Activated CD8-positive, alpha-beta T cell treated with anti-CD3 and anti-CD28 coated beads for 36 hours (primary cell): ENCODE results near the gene LGSN. TPM values are rescaled to one million over a fixed set of nuclear protein-coding genes. Genes with fewer than 3 reads are reported as not detected.
"Not testable (repeated sequence)": the region's sequence is repeated elsewhere in the genome, so short reads cannot be mapped to it uniquely, and the experiment has no call there.

Experiments
- ATAC-seq: fragments of 200-7000 bp; cut with Tn5 transposase; one replicate; pipeline ENCODE4 v1.10.0; 2021; ENCODE audit warnings: mild to moderate bottlenecking, moderate library complexity
- CTCF ChIA-PET: fragments of 350-600 bp; sonication (Branson Sonifier 250); formaldehyde crosslinking; loops from one replicate; lab custom pipeline; 2021; ENCODE audit warnings: antibody characterized with exemption; lab: Charles Lee
- POLR2A ChIA-PET: fragments of 350-600 bp; sonication (Branson Sonifier 250); formaldehyde crosslinking; loops from one replicate; lab custom pipeline; 2021; ENCODE audit warnings: antibody characterized with exemption; lab: Charles Lee
- DNase-seq: peaks from one replicate; pipeline ENCODE4 v3.0.0-alpha.2; 2020
- H3K27ac Mint-ChIP-seq: one replicate; pipeline ENCODE4 v1.8.0; 2021; ENCODE audit warnings: mild to moderate bottlenecking, mixed read lengths
- H3K27me3 Mint-ChIP-seq: one replicate; pipeline ENCODE4 v1.8.0; 2021; ENCODE audit warnings: mixed read lengths
- H3K36me3 Mint-ChIP-seq: one replicate; pipeline ENCODE4 v1.8.0; 2021; ENCODE audit warnings: low read depth, mixed read lengths
- H3K4me1 Mint-ChIP-seq: one replicate; pipeline ENCODE4 v1.8.0; 2021; ENCODE audit warnings: low read depth, mixed read lengths
- H3K4me3 Mint-ChIP-seq: one replicate; pipeline ENCODE4 v1.8.0; 2021; ENCODE audit warnings: mild to moderate bottlenecking, moderate library complexity, mixed read lengths
- H3K9me3 Mint-ChIP-seq: one replicate; pipeline ENCODE4 v1.8.0; 2021; ENCODE audit warnings: mixed read lengths
- CTCF ChIP-seq: fragments of 200-600 bp; IDR thresholded peaks from one replicate; pipeline ENCODE4 v1.8.0; 2022; ENCODE audit warnings: antibody characterized with exemption, mild to moderate bottlenecking
- intact Hi-C: fragments of 100-400 bp; cut with micrococcal nuclease; formaldehyde crosslinking; loops from one replicate; pipeline ENCODE4 v1.10.0; 2022
- total RNA-seq, 2 experiments: library from RNA; stranded (reverse); gene quantifications; one replicate each; pipeline ENCODE4 v1.2.3, GENCODE V29; 2021

The LGSN gene
- total RNA-seq, 2 experiments from 2014 or later, result not detected

- intact Hi-C loops, result no loop called here
- Mint-ChIP-seq H3K4me3 (no peak overlapping the region), H3K4me1 (no peaks in the 10 kb centered on the region), H3K36me3 (no peaks in the 10 kb centered on the region), H3K9me3 (no peaks in the 10 kb centered on the region), H3K27me3 (no peaks in the 10 kb centered on the region), H3K27ac (no peak overlapping the region)
- no peak for TF ChIP-seq CTCF
- peak; percentile 5 for DNase-seq
- no peak for ATAC-seq
- ChIA-PET POLR2A (no interaction called here), CTCF (no interaction called here)
Observed at GRCh38 chr6:63245909-63246308, 73.9 kb downstream of the LGSN start.

GRCh38 chr6:63245420-63245819, 74.4 kb downstream of the LGSN start:
- Mint-ChIP-seq H3K9me3 (no peaks in the 10 kb centered on the region), H3K27me3 (no peaks in the 10 kb centered on the region), H3K4me1 (no peaks in the 10 kb centered on the region), H3K36me3 (no peaks in the 10 kb centered on the region), H3K27ac (no peak overlapping the region), H3K4me3 (no peak overlapping the region)
- TF ChIP-seq CTCF, result no peak
- ChIA-PET CTCF (no interaction called here), POLR2A (no interaction called here)
- intact Hi-C loops, result no loop called here
- DNase-seq (no peak), ATAC-seq (no peak)

- intact Hi-C loops, result no loop called here
- Mint-ChIP-seq H3K9me3 (peaks cover 9% of the 10 kb centered on the region), H3K27ac (no peak overlapping the region), H3K4me1 (no peaks in the 10 kb centered on the region), H3K4me3 (no peak overlapping the region), H3K36me3 (no peaks in the 10 kb centered on the region), H3K27me3 (peaks cover 2% of the 10 kb centered on the region)
- ChIA-PET CTCF (no interaction called here), POLR2A (no interaction called here)
- no peak for TF ChIP-seq CTCF
- no peak for DNase-seq
- ATAC-seq, result no peak
Observed at GRCh38 chr6:63236398-63236817, 83.4 kb downstream of the LGSN start.

GRCh38 chr6:63230511-63230910, 89.3 kb downstream of the LGSN start:
- intact Hi-C loops, H3K36me3 Mint-ChIP-seq, CTCF ChIA-PET, H3K4me1 Mint-ChIP-seq, H3K27ac Mint-ChIP-seq, H3K9me3 Mint-ChIP-seq, DNase-seq, ATAC-seq, POLR2A ChIA-PET, H3K4me3 Mint-ChIP-seq, H3K27me3 Mint-ChIP-seq: not testable (repeated sequence)

- H3K27me3 Mint-ChIP-seq, H3K4me1 Mint-ChIP-seq, ATAC-seq, H3K9me3 Mint-ChIP-seq, H3K4me3 Mint-ChIP-seq, intact Hi-C loops, DNase-seq, H3K36me3 Mint-ChIP-seq, H3K27ac Mint-ChIP-seq, POLR2A ChIA-PET, CTCF ChIA-PET: not testable (repeated sequence)
Observed at GRCh38 chr6:63230027-63230426, 89.8 kb downstream of the LGSN start.

- ATAC-seq, H3K9me3 Mint-ChIP-seq, intact Hi-C loops, CTCF ChIA-PET, H3K36me3 Mint-ChIP-seq, H3K27me3 Mint-ChIP-seq, POLR2A ChIA-PET, H3K4me1 Mint-ChIP-seq, DNase-seq, H3K27ac Mint-ChIP-seq, H3K4me3 Mint-ChIP-seq: not testable (repeated sequence)
Observed at GRCh38 chr6:63227928-63228894, 91.6 kb downstream of the LGSN start.

GRCh38 chr6:63225987-63226386, 93.8 kb downstream of the LGSN start:
- CTCF ChIA-PET, intact Hi-C loops, H3K4me3 Mint-ChIP-seq, DNase-seq, H3K27me3 Mint-ChIP-seq, H3K36me3 Mint-ChIP-seq, H3K4me1 Mint-ChIP-seq, H3K9me3 Mint-ChIP-seq, POLR2A ChIA-PET, ATAC-seq, H3K27ac Mint-ChIP-seq: not testable (repeated sequence)
